ENCODE results near the gene FERMT1.

DNA sequence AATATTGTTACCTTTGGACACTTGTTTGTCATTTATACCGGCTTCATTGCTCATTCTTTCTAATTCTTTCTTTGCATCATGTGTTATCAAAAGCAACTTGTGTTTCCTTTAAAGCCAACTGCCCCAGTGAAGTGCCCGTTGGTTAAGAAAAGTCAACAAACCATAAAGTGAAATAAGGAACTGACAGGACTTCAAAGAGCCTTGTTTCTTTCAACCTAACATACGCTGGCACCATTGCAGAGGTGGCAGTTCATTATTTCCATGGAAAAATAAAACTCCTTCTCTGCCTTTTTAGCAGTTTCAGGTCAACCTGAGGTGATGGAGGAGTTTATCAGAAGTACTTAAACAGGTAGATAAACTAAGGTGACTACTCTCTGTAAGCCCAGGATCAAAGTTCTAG is 28.8 kb downstream of the FERMT1 start:
- no peak for TF ChIP-seq POLR2A (IDR thresholded peaks at IDR 0.05)
- TF ChIP-seq CTCF (IDR thresholded peaks at IDR 0.05): no peak
